GM10847 (cell line): ENCODE data around the gene NPPA.

Experiments
- POLR2A ChIP-seq: IDR thresholded peaks from 2 replicates; pipeline ENCODE4 v1.6.1; 2011; ENCODE audit not compliant: insufficient read length; ENCODE audit errors: extremely low read depth

Gene NPPA

DNA sequence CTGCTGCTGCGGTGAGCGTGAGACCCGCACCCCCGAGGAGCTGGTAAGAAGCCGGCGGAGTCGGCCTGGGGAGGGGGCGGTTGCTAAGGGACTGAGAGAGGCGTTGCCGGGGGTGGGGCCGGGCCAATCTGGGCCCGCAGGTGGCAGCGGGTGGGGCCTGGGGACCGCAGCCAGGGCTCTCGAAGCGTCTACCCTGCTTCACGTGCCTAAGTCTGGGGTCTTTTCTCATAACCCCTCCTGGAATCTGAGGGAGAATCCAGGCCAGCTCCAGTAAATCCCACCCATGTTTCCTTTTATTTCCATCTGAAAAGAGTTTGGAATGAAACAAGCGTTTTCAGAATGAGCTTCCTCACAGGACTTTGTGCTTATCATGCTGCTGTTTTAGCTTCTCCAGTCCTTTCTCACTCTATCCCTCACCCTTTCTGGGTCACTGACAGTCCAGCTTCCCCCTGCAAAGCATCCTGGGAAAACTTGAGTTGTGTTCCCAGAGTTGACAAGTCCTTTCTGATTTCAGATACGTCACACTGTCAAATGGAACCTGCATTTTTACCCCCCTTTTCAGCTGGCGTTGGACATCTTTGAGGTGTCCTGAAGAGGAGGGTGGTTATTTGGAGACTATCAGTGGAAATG lies 41.2 kb downstream of the NPPA start:
- no peak for TF ChIP-seq POLR2A

DNA sequence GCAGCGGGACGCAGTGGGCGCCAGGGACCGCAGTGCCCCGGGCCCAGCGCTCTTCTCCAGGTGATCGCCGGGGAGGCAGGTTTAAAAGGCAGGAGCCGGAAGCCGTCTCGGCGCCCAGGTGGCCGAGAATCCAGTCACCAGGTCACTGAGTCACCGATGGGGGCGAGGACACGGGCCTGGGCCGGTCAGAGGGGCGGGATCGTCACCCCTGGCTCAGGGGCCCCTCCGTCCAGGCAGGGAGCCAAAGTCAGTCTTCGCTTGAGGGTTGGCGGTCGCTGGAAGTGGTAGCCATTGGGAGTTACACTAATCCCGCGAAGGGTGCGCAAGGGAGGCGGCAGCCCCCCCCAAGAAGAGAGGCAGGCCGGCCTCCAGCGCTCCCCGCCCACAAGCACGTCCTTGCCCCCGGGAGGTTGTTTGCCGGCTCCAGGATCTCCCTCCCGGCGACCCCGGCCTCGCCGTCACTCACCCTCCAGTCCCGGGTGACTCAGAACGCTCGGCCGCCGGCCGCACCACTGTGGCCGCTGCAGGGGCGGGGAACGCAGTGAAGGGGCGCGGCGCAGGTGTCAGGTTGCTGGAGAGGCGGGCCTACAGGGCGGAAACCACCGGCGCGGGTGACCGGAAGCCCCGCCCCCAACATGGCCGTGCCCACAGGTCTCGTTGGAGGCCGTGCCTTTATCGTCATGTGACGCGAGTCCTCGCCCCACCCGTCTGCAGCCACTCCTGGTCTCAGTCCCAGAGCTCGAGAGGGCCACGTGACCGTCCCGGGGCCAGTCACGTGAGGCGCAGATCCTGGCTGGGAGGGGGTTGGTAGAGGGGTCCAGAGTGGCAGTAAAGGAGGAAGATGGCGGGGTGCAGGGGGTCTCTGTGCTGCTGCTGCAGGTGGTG lies 41.9 kb downstream of the NPPA start, which contains the start of the genes CLCN6 and MTHFR:
TSS of gene CLCN6 (plus strand) at position 770 of the 885 bp plus-strand sequence. CDS start at position 842, 72 bp downstream.
TSS of gene MTHFR (minus strand) at position 543 of the 885 bp plus-strand sequence. CDS start 2,848 bp downstream, outside the sequence.
- TF ChIP-seq POLR2A = peak; percentile 79

DNA sequence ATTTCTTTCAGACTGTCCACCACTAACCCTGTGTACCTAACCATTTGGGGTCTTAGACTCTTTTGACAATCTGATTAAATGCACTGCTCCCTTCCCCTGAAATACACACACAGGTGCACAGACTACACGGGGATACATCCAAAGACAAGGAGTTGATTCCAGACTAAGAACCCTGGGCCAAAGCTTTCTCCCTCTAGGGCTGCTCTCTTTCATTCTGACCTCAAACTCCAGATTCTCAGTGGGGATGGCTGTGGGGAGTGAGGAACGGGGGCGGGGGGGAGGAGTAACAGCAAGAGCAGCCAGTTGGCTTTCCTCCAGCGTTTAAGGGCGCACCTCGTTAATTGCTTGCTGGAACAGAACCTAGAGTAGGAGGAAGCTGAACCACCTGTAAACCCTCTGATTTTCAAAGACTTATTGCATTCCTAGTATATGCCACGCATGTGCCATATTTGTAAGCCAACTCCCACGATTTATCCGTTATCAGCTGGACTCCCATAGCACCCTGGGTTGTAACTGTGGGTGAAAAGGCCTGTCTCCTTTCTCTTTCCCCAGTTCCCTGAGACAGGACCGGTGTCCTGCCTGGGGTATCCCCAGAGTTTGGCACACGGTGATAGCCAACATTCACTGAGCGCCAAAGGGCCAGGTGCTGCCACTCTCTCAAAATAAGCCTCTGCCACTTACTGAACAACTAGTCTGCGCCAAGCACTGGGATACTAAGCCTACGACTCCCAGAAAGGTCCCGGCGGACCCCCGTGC lies 42.7 kb downstream of the NPPA start:
- no peak for TF ChIP-seq POLR2A

DNA sequence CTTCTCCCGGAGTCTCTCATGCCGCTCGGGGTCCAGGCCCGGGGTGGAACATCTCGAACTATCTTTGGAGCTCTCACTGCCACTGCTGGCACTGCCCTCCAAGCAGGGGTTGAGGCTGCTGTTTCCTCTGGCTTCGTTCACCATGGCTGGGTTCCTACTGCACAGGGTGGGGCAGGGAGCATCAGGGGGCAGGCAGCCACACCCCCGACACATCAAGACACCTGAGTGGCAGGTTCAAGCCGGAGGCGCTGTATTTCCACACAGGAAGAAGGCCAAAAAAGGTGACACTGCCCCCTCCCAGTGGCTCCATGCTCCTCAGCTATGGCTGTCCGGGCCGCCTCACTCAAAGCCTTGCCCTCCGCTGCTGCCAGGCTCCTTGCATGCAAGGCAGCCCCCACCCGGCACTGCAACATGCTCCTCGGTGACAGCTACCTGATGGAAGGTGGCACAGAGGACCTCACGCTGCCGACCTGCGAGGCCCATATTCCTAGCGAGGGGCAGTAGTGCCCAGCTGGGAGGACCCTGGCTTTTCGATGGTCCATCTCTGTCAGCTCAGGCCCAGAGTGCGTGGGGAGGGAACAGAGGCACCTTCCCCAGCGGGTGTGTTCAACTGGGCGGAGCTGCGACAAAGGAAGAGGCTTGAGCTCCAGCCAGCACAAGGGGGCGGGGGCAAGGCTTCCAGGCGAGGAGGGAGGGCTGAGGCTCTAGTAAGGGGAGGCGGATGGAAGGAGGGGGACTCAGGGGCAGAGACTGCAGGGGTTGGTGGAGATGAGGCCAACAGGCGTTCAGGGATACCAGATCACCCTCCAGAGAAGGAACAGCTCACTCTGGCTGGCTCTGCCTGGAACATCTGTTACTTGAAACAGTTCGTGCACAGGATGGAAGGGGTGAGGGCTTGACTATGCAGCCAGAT lies 44.4 kb downstream of the NPPA start:
- TF ChIP-seq POLR2A = no peak

DNA sequence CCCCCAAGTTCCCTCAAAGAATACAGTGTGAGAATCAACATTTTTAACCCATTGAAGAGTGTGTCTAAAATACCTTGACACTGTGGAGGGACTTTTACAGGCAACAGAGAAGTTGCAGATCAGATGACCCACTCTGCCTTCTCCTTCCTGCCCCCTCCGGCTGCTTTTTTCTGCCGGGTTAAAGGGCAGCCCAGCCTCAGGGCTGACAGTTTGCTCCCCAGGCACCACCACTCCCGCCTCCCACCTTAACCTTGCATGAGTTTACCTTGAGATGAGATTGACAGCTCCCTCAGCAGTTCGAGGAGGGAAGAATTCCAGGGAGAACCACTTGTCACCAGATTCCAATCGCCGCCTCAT lies 45.0 kb downstream of the NPPA start:
- no peak for TF ChIP-seq POLR2A

DNA sequence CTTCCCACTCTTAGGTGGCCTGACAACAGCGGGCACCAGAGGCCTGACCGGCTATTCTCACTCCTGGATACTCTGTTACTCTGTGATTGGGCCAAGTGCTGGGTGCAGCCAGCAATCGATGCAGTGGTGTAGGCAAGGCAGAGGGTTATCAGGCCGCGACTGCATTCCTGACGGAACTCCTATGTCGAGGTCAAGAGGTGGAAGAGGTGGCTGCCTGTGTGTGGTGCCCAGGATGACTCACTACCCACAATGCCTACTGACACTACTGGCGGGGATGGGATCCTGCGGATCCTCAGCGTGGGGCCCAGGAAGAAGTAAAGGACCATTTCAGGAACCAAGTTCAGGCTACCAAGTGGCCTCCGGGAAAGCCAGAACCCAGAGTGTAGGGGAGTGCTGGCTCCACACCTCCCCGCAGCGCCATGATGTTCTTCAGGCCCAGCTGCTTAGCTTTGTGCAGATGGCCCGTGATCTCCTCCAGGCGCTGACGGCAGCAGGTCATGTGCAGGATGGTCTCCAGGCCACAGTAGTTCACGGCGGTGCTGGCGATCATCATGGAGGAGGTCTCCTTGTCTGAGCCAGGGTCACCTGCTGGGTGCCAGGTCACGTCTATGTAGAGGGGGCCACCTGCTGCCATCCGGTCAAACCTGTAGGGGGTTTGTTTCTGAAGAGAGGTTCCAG lies 46.7 kb downstream of the NPPA start:
- no peak for TF ChIP-seq POLR2A

DNA sequence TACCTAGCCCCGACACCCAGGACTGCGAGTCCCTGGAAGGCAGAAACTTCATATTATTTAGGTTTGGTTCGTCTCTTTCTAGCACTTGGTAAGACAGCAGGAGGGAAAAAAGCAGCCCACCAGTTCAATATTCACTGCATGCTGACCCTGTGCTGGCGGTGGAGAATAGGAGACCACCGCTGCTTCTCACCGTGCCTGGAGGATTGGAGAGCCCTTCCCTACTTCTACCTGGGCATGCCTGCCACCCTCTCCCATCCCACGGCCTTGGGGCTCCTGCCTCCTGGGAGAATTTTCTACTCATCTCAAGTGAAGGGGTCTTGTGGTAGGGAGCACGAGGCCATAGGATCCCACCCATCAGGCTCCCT lies 47.2 kb downstream of the NPPA start:
- TF ChIP-seq POLR2A = no peak

DNA sequence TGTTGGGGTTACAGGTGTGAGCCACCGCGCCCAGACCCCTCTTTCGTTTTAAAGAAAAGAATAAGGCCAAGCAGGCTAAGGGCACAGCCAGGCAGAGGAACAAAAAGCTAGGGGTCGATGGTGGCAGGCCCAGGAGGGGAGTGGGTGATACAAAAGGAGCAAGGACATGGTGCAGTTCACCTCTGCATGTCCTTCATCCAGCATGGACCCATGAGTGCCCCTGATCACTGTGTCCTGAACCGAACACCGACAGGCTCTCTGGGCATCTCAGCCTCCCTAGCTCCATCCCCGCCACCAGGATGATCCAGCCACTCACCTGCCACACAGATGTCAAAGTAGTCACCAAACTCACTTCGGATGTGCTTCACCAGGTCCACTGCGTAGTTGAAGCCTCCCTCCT lies 47.7 kb downstream of the NPPA start:
- no peak for TF ChIP-seq POLR2A

DNA sequence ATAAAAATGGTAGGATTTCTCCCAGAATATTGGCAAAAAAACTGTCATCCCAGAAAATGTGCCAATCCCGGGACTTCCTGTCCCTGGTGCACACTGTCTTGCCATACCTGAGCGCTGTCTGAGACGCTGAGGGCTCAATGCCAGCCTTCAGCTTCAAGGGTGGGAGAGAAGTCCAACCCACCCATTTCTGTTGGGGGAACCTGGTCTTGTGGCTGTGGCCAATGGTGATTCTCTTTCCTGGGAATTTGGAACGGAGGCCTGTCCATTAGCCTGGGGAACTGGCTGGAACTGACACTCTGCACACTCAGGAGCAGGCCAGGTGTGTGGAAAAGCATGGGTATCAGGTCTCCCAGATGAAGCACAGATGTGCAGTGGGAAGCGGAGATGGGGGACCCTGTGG lies 48.5 kb downstream of the NPPA start:
- no peak for TF ChIP-seq POLR2A

DNA sequence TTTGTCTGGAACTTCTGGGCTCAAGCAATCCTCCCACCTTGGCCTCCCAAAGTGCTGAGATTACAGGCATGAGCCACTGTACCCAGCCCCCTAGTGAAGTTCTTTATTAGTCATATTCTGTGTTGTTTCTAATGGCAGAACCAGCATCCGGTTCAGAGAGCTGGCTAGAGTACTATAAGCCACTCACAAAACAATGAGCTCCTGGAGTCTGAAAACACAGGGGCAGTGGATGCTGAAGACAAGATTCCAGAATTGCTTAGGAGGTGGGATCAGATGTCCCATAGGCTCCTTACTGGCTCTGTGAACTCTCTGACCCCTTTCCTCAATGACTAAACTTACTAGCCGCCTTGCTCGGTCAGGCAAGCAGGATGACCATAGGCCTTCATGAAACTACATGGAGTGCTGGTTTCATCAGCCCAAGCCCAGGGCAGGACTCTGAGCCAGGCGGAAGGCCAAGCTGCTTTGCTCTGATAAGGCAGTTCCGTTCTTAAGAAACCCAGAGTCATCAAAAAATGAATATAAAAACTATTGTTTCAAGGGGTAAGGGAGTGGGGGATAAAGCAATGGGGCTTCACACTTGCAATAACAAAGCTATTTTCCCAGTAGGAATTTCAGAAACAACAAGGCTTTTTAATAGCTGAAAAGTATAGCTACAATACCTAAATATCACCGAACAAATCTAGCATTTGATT lies 49.9 kb downstream of the NPPA start:
- no peak for TF ChIP-seq POLR2A

DNA sequence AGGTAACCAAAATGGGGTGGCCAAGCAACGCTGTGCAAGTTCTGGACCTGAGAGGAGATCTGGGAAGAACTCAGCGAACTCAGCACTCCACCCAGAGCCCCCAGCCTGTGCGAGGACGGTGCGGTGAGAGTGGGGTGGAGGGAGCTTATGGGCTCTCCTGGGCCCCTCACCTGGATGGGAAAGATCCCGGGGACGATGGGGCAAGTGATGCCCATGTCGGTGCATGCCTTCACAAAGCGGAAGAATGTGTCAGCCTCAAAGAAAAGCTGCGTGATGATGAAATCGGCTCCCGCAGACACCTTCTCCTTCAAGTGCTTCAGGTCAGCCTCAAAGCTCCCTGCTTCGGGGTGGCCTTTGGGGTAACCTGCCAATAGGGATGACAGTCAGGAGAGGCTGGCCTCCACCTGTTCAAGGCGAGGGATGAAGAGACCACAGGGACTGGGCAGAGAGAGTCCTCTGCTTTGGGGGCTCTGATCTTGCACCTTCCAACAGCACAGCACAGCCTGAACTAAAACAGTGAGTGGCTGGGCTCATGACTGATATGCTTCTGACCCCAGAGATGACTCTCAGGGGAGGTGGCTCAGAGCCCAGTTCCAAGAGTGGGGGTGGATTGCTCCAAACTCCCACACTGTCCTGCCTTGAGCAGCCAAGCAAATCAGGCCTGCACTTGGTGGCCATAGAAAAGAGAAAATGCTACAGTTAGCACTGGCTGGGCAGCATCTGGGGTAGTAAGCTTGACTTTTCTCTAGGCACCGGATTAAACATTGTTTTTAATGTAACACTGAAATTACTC lies 51.4 kb downstream of the NPPA start:
- no peak for TF ChIP-seq POLR2A
